ENCODE measurements around the gene RBM5.

RBM5 gene

GRCh38 chr3:50122071-50122470 lies 33.4 kb downstream of the RBM5 start:
- DNase-seq, result no peak

GRCh38 chr3:50122661-50123391 lies 34.1 kb downstream of the RBM5 start:
- no peak for DNase-seq

GRCh38 chr3:50123394-50124051 lies 34.8 kb downstream of the RBM5 start:
- no peak for DNase-seq

GRCh38 chr3:50124052-50124799 lies 35.5 kb downstream of the RBM5 start:
- DNase-seq, result no peak

- no peak for DNase-seq
Observed at GRCh38 chr3:50124800-50125178, 36.1 kb downstream of the RBM5 start.

- DNase-seq, result no peak
Observed at GRCh38 chr3:50125541-50126286, 37.0 kb downstream of the RBM5 start.

GRCh38 chr3:50126287-50127211 lies 37.8 kb downstream of the RBM5 start:
- DNase-seq, result no peak

GRCh38 chr3:50127251-50127691 lies 38.6 kb downstream of the RBM5 start:
- DNase-seq, result no peak

GRCh38 chr3:50128001-50128400 lies 39.3 kb downstream of the RBM5 start:
- DNase-seq, result no peak

- no peak for DNase-seq
Observed at GRCh38 chr3:50130436-50130835, 41.7 kb downstream of the RBM5 start.

- no peak for DNase-seq
Observed at GRCh38 chr3:50132421-50133282, 43.9 kb downstream of the RBM5 start.

GRCh38 chr3:50133283-50133615 lies 44.5 kb downstream of the RBM5 start:
- no peak for DNase-seq

GRCh38 chr3:50134367-50134766 lies 45.6 kb downstream of the RBM5 start:
- no peak for DNase-seq

GRCh38 chr3:50135964-50136363 lies 47.2 kb downstream of the RBM5 start:
- DNase-seq, result no peak

GRCh38 chr3:50136714-50137405 lies 48.1 kb downstream of the RBM5 start:
- DNase-seq, result no peak

GRCh38 chr3:50137531-50137930 lies 48.8 kb downstream of the RBM5 start:
- DNase-seq, result no peak

- no peak for DNase-seq
Observed at GRCh38 chr3:50138266-50139200, 49.8 kb downstream of the RBM5 start.

GRCh38 chr3:50139308-50139707 lies 50.6 kb downstream of the RBM5 start:
- DNase-seq, result no peak

GRCh38 chr3:50139718-50140423 lies 51.2 kb downstream of the RBM5 start:
- no peak for DNase-seq

All from inflammatory macrophage treated with lipopolysaccharide for 1 hour (primary cell).